HepG2 (cell line): ENCODE results near the gene MAFF.

Source experiments
- CTCF ChIP-seq: sonication (generic); formaldehyde crosslinking; IDR thresholded peaks from 2 replicates; pipeline ENCODE4 v1.5.0; 2020; ENCODE audit warnings: mild to moderate bottlenecking, missing genetic modification reagents, moderate library complexity
- EZH2 ChIP-seq: conservative IDR thresholded peaks from 2 replicates; pipeline ENCODE4 v1.6.1; 2012; ENCODE audit warnings: mild to moderate bottlenecking, low read depth, low read length, moderate library complexity
- HHEX ChIP-seq: IDR thresholded peaks from 2 replicates; pipeline ENCODE4 v1.6.1; 2016; ENCODE audit warnings: control low read depth
- JUN ChIP-seq: sonication (generic); formaldehyde crosslinking; IDR thresholded peaks from 2 replicates; pipeline ENCODE4 v1.4.0; 2020; ENCODE audit warnings: mild to moderate bottlenecking, missing genetic modification reagents
- MYC ChIP-seq: sonication (generic); formaldehyde crosslinking; IDR thresholded peaks from 2 replicates; pipeline ENCODE4 v1.9.0; 2021; ENCODE audit warnings: missing genetic modification reagents, borderline replicate concordance
- TAF1 ChIP-seq: sonication (generic); formaldehyde crosslinking; IDR thresholded peaks from 2 replicates; pipeline ENCODE4 v1.4.0; 2020; ENCODE audit warnings: missing genetic modification reagents
- ZNF460 ChIP-seq: sonication (generic); formaldehyde crosslinking; IDR thresholded peaks from 2 replicates; pipeline ENCODE4 v1.5.1; 2020; ENCODE audit warnings: missing genetic modification reagents, mild to moderate bottlenecking, borderline replicate concordance
- ZNF792 ChIP-seq: IDR thresholded peaks from 2 replicates; pipeline ENCODE4 v1.6.1; 2016

- TF ChIP-seq EZH2: no peak
- no peak for TF ChIP-seq JUN (CRISPR knock-in tag)
- no peak for TF ChIP-seq CTCF
- TF ChIP-seq TAF1: no peak
- no peak for TF ChIP-seq ZNF460 (CRISPR knock-in tag)
- no peak for TF ChIP-seq MYC (CRISPR knock-in tag)
- TF ChIP-seq ZNF792: no peak
- TF ChIP-seq HHEX: no peak
Measured at GRCh38 chr22:38248280-38248679, 46.5 kb downstream of the MAFF start.
